Endothelial cell (in vitro differentiated cells): ENCODE data around the gene CTDNEP1. TPM values are rescaled to one million over a fixed set of nuclear protein-coding genes. Genes with fewer than 3 reads are reported as not detected.

Source experiments
- DNase-seq: peaks from one replicate; pipeline ENCODE4 v3.0.0; 2021; ENCODE audit warnings: low spot score
- H3K27ac Mint-ChIP-seq: one replicate; pipeline ENCODE4 v1.8.0; 2021; ENCODE audit warnings: mixed read lengths, inconsistent platforms; ENCODE audit not compliant: unreplicated experiment
- H3K27me3 Mint-ChIP-seq: one replicate; pipeline ENCODE4 v1.8.0; 2021; ENCODE audit warnings: mild to moderate bottlenecking, moderate library complexity, mixed read lengths, inconsistent platforms; ENCODE audit not compliant: unreplicated experiment
- H3K36me3 Mint-ChIP-seq: one replicate; pipeline ENCODE4 v1.8.0; 2021; ENCODE audit warnings: mild to moderate bottlenecking, low read depth, mixed read lengths, inconsistent platforms; ENCODE audit not compliant: unreplicated experiment
- H3K4me1 Mint-ChIP-seq: one replicate; pipeline ENCODE4 v1.8.0; 2021; ENCODE audit warnings: mild to moderate bottlenecking, mixed read lengths, inconsistent platforms; ENCODE audit not compliant: unreplicated experiment
- H3K4me3 Mint-ChIP-seq: one replicate; pipeline ENCODE4 v1.8.0; 2021; ENCODE audit warnings: mild to moderate bottlenecking, mixed read lengths, inconsistent platforms; ENCODE audit not compliant: unreplicated experiment
- H3K9me3 Mint-ChIP-seq: one replicate; pipeline ENCODE4 v1.8.0; 2021; ENCODE audit warnings: mixed read lengths, inconsistent platforms; ENCODE audit not compliant: unreplicated experiment
- total RNA-seq: library from RNA; stranded (reverse); fragmentation: NEBNext Ultra II Directional; extraction: Animal tissue kit (Norgen Biotek cat#: 25700); gene quantifications from one replicate; pipeline ENCODE4 v1.2.1, GENCODE V29; 2021; ENCODE audit not compliant: unreplicated experiment
- TF ChIP-seq, protein P1 (sequence below): fragments of 200-600 bp; sonication (generic); IDR thresholded peaks from one replicate; pipeline ENCODE4 v1.5.0; 2021; ENCODE audit warnings: antibody characterized with exemption; ENCODE audit not compliant: unreplicated experiment

The CTDNEP1 gene
- total RNA-seq, 1 donor from 2014 or later = 148 TPM

GRCh38 chr17:7282752-7283321 is 31.3 kb upstream of the CTDNEP1 start:
- Mint-ChIP-seq H3K4me3 (peak overlapping the region; percentile 82), H3K36me3 (no peaks in the 10 kb centered on the region), H3K27me3 (peaks cover 14% of the 10 kb centered on the region), H3K27ac (no peak overlapping the region), H3K9me3 (no peaks in the 10 kb centered on the region), H3K4me1 (peaks cover 15% of the 10 kb centered on the region)
- TF ChIP-seq, protein P1, sequence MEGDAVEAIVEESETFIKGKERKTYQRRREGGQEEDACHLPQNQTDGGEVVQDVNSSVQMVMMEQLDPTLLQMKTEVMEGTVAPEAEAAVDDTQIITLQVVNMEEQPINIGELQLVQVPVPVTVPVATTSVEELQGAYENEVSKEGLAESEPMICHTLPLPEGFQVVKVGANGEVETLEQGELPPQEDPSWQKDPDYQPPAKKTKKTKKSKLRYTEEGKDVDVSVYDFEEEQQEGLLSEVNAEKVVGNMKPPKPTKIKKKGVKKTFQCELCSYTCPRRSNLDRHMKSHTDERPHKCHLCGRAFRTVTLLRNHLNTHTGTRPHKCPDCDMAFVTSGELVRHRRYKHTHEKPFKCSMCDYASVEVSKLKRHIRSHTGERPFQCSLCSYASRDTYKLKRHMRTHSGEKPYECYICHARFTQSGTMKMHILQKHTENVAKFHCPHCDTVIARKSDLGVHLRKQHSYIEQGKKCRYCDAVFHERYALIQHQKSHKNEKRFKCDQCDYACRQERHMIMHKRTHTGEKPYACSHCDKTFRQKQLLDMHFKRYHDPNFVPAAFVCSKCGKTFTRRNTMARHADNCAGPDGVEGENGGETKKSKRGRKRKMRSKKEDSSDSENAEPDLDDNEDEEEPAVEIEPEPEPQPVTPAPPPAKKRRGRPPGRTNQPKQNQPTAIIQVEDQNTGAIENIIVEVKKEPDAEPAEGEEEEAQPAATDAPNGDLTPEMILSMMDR = no peak
- no peak for DNase-seq

GRCh38 chr17:7281953-7282751 is 30.6 kb upstream of the CTDNEP1 start:
- TF ChIP-seq, protein P1 = no peak
- no peak overlapping the region for H3K27ac Mint-ChIP-seq
- peaks cover 15% of the 10 kb centered on the region for H3K4me1 Mint-ChIP-seq
- peak; percentile 39 for DNase-seq
- H3K9me3 Mint-ChIP-seq = no peaks in the 10 kb centered on the region
- peak overlapping the region; percentile 82 for H3K4me3 Mint-ChIP-seq
- peaks cover 13% of the 10 kb centered on the region for H3K27me3 Mint-ChIP-seq
- no peaks in the 10 kb centered on the region for H3K36me3 Mint-ChIP-seq

DNA sequence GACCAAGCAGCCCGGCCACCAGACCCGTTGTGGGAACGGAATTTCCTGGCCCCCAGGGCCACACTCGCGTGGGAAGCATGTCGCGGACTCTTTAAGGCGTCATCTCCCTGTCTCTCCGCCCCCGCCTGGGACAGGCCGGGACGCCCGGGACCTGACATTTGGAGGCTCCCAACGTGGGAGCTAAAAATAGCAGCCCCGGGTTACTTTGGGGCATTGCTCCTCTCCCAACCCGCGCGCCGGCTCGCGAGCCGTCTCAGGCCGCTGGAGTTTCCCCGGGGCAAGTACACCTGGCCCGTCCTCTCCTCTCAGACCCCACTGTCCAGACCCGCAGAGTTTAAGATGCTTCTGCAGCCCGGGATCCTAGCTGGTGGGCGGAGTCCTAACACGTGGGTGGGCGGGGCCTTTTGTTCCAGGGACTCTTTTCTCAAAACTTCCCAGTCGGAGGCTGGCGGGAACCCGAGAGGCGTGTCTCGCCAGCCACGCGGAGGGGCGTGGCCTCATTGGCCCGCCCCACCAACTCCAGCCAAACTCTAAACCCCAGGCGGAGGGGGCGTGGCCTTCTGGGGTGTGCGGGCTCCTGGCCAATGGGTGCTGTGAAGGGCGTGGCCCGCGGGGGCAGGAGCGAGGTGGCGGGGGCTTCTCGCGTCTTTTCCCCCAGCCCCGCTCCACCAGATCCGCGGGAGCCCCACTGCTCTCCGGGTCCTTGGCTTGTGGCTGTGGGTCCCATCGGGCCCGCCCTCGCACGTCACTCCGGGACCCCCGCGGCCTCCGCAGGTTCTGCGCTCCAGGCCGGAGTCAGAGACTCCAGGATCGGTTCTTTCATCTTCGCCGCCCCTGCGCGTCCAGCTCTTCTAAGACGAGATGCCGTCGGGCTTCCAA is 29.8 kb upstream of the CTDNEP1 start, which contains the start of gene SLC2A4:
TSS of gene SLC2A4 (plus strand) at position 645 of the 879 bp plus-strand sequence. CDS start at position 862, 217 bp downstream.
- H3K4me3 Mint-ChIP-seq = peak within 1 kb of the TSS; percentile 82
- H3K4me1 Mint-ChIP-seq = peaks cover 15% of the 10 kb centered on the region
- no peak within 1 kb of the TSS for H3K27ac Mint-ChIP-seq
- TF ChIP-seq, protein P1 = no peak
- H3K9me3 Mint-ChIP-seq = no peaks in the 10 kb centered on the region
- DNase-seq = peak; percentile 95
- peaks cover 13% of the 10 kb centered on the region for H3K27me3 Mint-ChIP-seq
- H3K36me3 Mint-ChIP-seq = no peaks in the 10 kb centered on the region

- no peak overlapping the region for H3K27ac Mint-ChIP-seq
- no peaks in the 10 kb centered on the region for H3K36me3 Mint-ChIP-seq
- no peaks in the 10 kb centered on the region for H3K9me3 Mint-ChIP-seq
- peak; percentile 82 for DNase-seq
- peaks cover 15% of the 10 kb centered on the region for H3K4me1 Mint-ChIP-seq
- TF ChIP-seq, protein P1 = peak; percentile 75
- peaks cover 13% of the 10 kb centered on the region for H3K27me3 Mint-ChIP-seq
- H3K4me3 Mint-ChIP-seq = peak overlapping the region; percentile 17
These were observed 29.1 kb upstream of the CTDNEP1 start for GRCh38 chr17:7280519-7281073.
